H9 (cell line): ENCODE results near the gene PCDH9. TPM values are rescaled to one million over a fixed set of nuclear protein-coding genes. Genes with fewer than 3 reads are reported as not detected.
A peak's percentile ranks its signal among the peaks of the same experiment; 100 is the strongest.

Experiments used
- DNase-seq: peaks from one replicate; pipeline ENCODE4 v3.0.0-alpha.2; 2017
- H2AFZ ChIP-seq: one replicate; pipeline ENCODE4 v1.6.1; 2013; ENCODE audit warnings: mild to moderate bottlenecking, low read length, control low read depth, moderate library complexity
- H2AK5ac ChIP-seq: 2 replicates; pipeline ENCODE4 v1.6.1; 2013; ENCODE audit warnings: low read length, control low read depth, mixed read lengths; ENCODE audit not compliant: insufficient read length
- H2BK120ac ChIP-seq: one replicate; pipeline ENCODE4 v1.6.1; 2013; ENCODE audit warnings: low read depth, mild to moderate bottlenecking, low read length, control low read depth, inconsistent platforms; ENCODE audit not compliant: poor library complexity, severe bottlenecking
- H2BK12ac ChIP-seq: 2 replicates; pipeline ENCODE4 v1.6.1; 2013; ENCODE audit warnings: low read length, control low read depth, mixed read lengths, low read depth; ENCODE audit not compliant: insufficient read length
- H2BK15ac ChIP-seq: 2 replicates; pipeline ENCODE4 v1.6.1; 2013; ENCODE audit warnings: low read depth, low read length, control low read depth
- H2BK20ac ChIP-seq: one replicate; pipeline ENCODE4 v1.6.1; 2013; ENCODE audit warnings: low read depth, mild to moderate bottlenecking, low read length, control low read depth, inconsistent platforms; ENCODE audit not compliant: poor library complexity, severe bottlenecking
- H2BK5ac ChIP-seq: 2 replicates; pipeline ENCODE4 v1.6.1; 2013; ENCODE audit warnings: low read length, control low read depth, mixed read lengths; ENCODE audit not compliant: insufficient read length
- H3K14ac ChIP-seq: 2 replicates; pipeline ENCODE4 v1.6.1; 2013; ENCODE audit warnings: low read length, control low read depth; ENCODE audit not compliant: insufficient read depth
- H3K18ac ChIP-seq: 2 replicates; pipeline ENCODE4 v1.6.1; 2013; ENCODE audit warnings: low read depth, mild to moderate bottlenecking, mixed read lengths, low read length, control low read depth; ENCODE audit not compliant: insufficient read length
- H3K23ac ChIP-seq: 2 replicates; pipeline ENCODE4 v1.6.1; 2013; ENCODE audit warnings: low read length, control low read depth, mixed read lengths, low read depth; ENCODE audit not compliant: insufficient read length
- H3K23me2 ChIP-seq: 2 replicates; pipeline ENCODE4 v1.6.1; 2013; ENCODE audit warnings: low read depth, mild to moderate bottlenecking, mixed read lengths, low read length, control low read depth; ENCODE audit not compliant: insufficient read length, poor library complexity, severe bottlenecking
- H3K27ac ChIP-seq: 2 replicates; pipeline ENCODE4 v1.5.1; 2013; ENCODE audit warnings: low read length, control low read depth, mixed read lengths, low read depth; ENCODE audit not compliant: insufficient read length
- H3K27me3 ChIP-seq: 2 replicates; pipeline ENCODE4 v1.6.1; 2013; ENCODE audit warnings: low read length, control low read depth, inconsistent platforms; ENCODE audit not compliant: insufficient read depth
- H3K4ac ChIP-seq: 2 replicates; pipeline ENCODE4 v1.6.1; 2013; ENCODE audit warnings: low read depth, mild to moderate bottlenecking, control low read depth, inconsistent platforms, low read length, moderate library complexity
- H3K4me1 ChIP-seq: 2 replicates; pipeline ENCODE4 v1.6.1; 2013; ENCODE audit warnings: low read length, control low read depth, inconsistent platforms; ENCODE audit not compliant: insufficient read depth
- H3K4me2 ChIP-seq: 2 replicates; pipeline ENCODE4 v1.6.1; 2013; ENCODE audit warnings: low read length, control low read depth, mixed read lengths; ENCODE audit not compliant: insufficient read length, insufficient read depth
- H3K56ac ChIP-seq: 2 replicates; pipeline ENCODE4 v1.6.1; 2013; ENCODE audit warnings: low read depth, mild to moderate bottlenecking, mixed read lengths, low read length, control low read depth; ENCODE audit not compliant: insufficient read length
- H3K79me1 ChIP-seq: 2 replicates; pipeline ENCODE4 v1.6.1; 2013; ENCODE audit warnings: low read depth, mild to moderate bottlenecking, moderate library complexity, low read length, control low read depth, inconsistent platforms; ENCODE audit not compliant: insufficient read depth, poor library complexity, severe bottlenecking
- H3K79me2 ChIP-seq: 2 replicates; pipeline ENCODE4 v1.6.1; 2013; ENCODE audit warnings: low read length, control low read depth, inconsistent platforms; ENCODE audit not compliant: insufficient read depth
- H3K9ac ChIP-seq: 2 replicates; pipeline ENCODE4 v1.6.1; 2013; ENCODE audit warnings: low read length, control low read depth, mixed read lengths; ENCODE audit not compliant: insufficient read length; ENCODE audit errors: extremely low read depth
- H3K9me3 ChIP-seq: one replicate; pipeline ENCODE4 v1.6.1; 2013; ENCODE audit warnings: low read depth, low read length, inconsistent platforms; ENCODE audit not compliant: control insufficient read depth
- H3T11ph ChIP-seq: one replicate; pipeline ENCODE4 v1.6.1; 2013; ENCODE audit warnings: mild to moderate bottlenecking, low read length, control low read depth, inconsistent platforms
- H4K20me1 ChIP-seq: one replicate; pipeline ENCODE4 v1.6.1; 2013; ENCODE audit not compliant: control insufficient read depth, insufficient read length, insufficient read depth
- H4K5ac ChIP-seq: 2 replicates; pipeline ENCODE4 v1.6.1; 2013; ENCODE audit warnings: low read depth, mild to moderate bottlenecking, mixed read lengths, low read length, control low read depth; ENCODE audit not compliant: insufficient read length
- H4K8ac ChIP-seq: replicated peaks from 2 replicates; pipeline ENCODE4 v1.6.1; 2013; ENCODE audit warnings: low read length, control low read depth, mixed read lengths, low read depth; ENCODE audit not compliant: insufficient read length
- H4K91ac ChIP-seq: 2 replicates; pipeline ENCODE4 v1.6.1; 2013; ENCODE audit warnings: low read depth, mild to moderate bottlenecking, moderate library complexity, mixed read lengths, low read length, control low read depth; ENCODE audit not compliant: insufficient read length
- H3K27ac Mint-ChIP-seq, 3 experiments: 2 replicates in 2 of 3; 3 replicates in 1 of 3; pipeline ENCODE4 v1.8.0; 2020 to 2021; ENCODE audit warnings: mixed read lengths in 3 of 3, mild to moderate bottlenecking in 1 of 3, moderate library complexity in 1 of 3
- H3K27me3 Mint-ChIP-seq: 2 replicates; pipeline ENCODE4 v1.8.0; 2021; ENCODE audit warnings: low read depth, mild to moderate bottlenecking, moderate library complexity, mixed read lengths
- H3K36me3 Mint-ChIP-seq, 3 experiments: 2 replicates in 2 of 3; 3 replicates in 1 of 3; pipeline ENCODE4 v1.8.0; 2020 to 2021; ENCODE audit warnings: low read depth in 3 of 3, mixed read lengths in 3 of 3; ENCODE audit not compliant: insufficient read depth in 1 of 3
- H3K4me1 Mint-ChIP-seq, 2 experiments: 2 replicates each; pipeline ENCODE4 v1.8.0; 2020; ENCODE audit warnings: mixed read lengths in 2 of 2
- H3K4me3 Mint-ChIP-seq, 2 experiments: 2 replicates in 1 of 2; 3 replicates in 1 of 2; pipeline ENCODE4 v1.8.0; 2020 to 2021; ENCODE audit warnings: mild to moderate bottlenecking in 2 of 2, mixed read lengths in 2 of 2, moderate library complexity in 1 of 2
- H3K9me3 Mint-ChIP-seq, 2 experiments: 2 replicates in 1 of 2; 3 replicates in 1 of 2; pipeline ENCODE4 v1.8.0; 2020; ENCODE audit warnings: mild to moderate bottlenecking in 2 of 2, mixed read lengths in 2 of 2, moderate library complexity in 1 of 2
- WGBS: extraction: QIAGEN DNeasy Blood & Tissue Kit; methylation state at CpG from one replicate; pipeline ENCODE4 v1.1.7; 2013; ENCODE audit warnings: missing lambda C conversion rate, low lambda C conversion rate, mixed read lengths; ENCODE audit not compliant: insufficient read length; ENCODE audit errors: extremely low coverage; 5-methylcytosine and 5-hydroxymethylcytosine counted together
- total RNA-seq: library from RNA; stranded (reverse); gene quantifications from 2 replicates; pipeline ENCODE4 v1.2.1, GENCODE V29; 2021
- TF ChIP-seq, protein P1 (sequence below): fragments of 200-600 bp; sonication (generic); conservative IDR thresholded peaks from 3 replicates; pipeline ENCODE4 v1.8.0; 2021; ENCODE audit warnings: antibody characterized with exemption, mild to moderate bottlenecking

PCDH9 gene
- total RNA-seq, 1 experiment from 2014 or later: 0.11 TPM

DNA sequence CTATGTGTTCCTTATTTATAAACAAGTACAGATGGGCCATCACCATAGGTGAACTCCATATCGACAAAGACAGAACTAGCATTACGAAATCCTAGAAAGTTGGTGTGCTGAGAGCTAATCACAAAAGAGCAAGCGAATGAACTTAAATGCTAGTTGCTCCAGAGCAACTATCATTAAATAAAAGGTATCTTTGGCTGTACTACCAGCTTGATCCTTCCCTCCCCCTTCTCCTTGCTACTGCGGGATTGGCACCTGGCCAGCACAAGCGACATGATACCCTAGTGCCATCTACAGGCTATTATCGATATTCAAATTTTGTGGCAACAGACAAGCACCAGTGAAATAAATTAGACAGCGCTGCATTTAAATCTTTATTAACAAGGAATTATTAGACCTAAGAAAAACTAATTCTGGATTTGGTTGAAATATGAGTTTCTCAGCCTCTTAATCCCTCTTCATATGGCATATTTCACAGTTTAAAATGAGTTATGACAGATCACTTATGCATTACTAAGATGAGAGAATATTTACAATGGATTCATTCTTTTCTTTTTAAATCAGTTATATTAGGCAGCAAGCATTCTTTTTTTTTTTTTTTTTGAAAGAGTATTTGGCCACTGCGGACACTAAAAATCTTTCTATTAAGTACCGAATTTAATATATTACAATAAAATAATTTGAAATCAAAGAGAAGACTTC is 5.8 kb downstream of the PCDH9 start:
- Histone ChIP-seq H3K9me3 (no peaks in the 10 kb centered on the region), H3K4ac (no peak overlapping the region), H2AK5ac (no peak overlapping the region), H3K23me2 (no peaks in the 10 kb centered on the region), H3K4me1 (no peaks in the 10 kb centered on the region), H3K9ac (no peak overlapping the region), H3K79me2 (no peaks in the 10 kb centered on the region), H3K23ac (no peak overlapping the region), H3K79me1 (no peaks in the 10 kb centered on the region), H2AFZ (no peak overlapping the region), H2BK120ac (no peak overlapping the region), H2BK5ac (no peak overlapping the region), H2BK12ac (no peak overlapping the region), H4K91ac (no peak overlapping the region), H4K8ac (no peak overlapping the region), H3K27me3 (no peaks in the 10 kb centered on the region; the same call in 1 of the 2 replicates), H3K18ac (no peak overlapping the region), H2BK20ac (no peak overlapping the region), H4K20me1 (no peaks in the 10 kb centered on the region), H4K5ac (no peak overlapping the region), H3K14ac (no peak overlapping the region), H2BK15ac (no peak overlapping the region), H3K56ac (no peak overlapping the region), H3K27ac (no peak overlapping the region), H3K4me2 (no peak overlapping the region), H3T11ph (no peak overlapping the region)
- Mint-ChIP-seq H3K9me3 (no peaks in the 10 kb centered on the region), H3K27me3 (peaks cover 9% of the 10 kb centered on the region), H3K4me1 (peaks cover 3% of the 10 kb centered on the region in 2 experiments; a peak in 3 of 4 replicates), H3K4me3 (no peak overlapping the region; a peak in 1 of 5 replicates), H3K27ac (no peak overlapping the region), H3K36me3 (no peaks in the 10 kb centered on the region)
- DNase-seq: peak; percentile 51
- no CpG with 5 or more reads among the region's 9 CpGs for WGBS
- TF ChIP-seq, protein P1, sequence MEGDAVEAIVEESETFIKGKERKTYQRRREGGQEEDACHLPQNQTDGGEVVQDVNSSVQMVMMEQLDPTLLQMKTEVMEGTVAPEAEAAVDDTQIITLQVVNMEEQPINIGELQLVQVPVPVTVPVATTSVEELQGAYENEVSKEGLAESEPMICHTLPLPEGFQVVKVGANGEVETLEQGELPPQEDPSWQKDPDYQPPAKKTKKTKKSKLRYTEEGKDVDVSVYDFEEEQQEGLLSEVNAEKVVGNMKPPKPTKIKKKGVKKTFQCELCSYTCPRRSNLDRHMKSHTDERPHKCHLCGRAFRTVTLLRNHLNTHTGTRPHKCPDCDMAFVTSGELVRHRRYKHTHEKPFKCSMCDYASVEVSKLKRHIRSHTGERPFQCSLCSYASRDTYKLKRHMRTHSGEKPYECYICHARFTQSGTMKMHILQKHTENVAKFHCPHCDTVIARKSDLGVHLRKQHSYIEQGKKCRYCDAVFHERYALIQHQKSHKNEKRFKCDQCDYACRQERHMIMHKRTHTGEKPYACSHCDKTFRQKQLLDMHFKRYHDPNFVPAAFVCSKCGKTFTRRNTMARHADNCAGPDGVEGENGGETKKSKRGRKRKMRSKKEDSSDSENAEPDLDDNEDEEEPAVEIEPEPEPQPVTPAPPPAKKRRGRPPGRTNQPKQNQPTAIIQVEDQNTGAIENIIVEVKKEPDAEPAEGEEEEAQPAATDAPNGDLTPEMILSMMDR: peak; percentile 83
